Mucosa of stomach (tissue), 1 donor: ENCODE data around the gene TIFAB.
A peak's percentile ranks its signal among the peaks of the same experiment; 100 is the strongest.

ENCODE experiments used
- H3K27me3 ChIP-seq: one replicate; pipeline ENCODE4 v1.7.0; 2013; ENCODE audit warnings: mild to moderate bottlenecking, low read length; ENCODE audit not compliant: control insufficient read depth, insufficient read depth
- H3K36me3 ChIP-seq: one replicate; pipeline ENCODE4 v1.7.0; 2013; ENCODE audit warnings: low read length; ENCODE audit not compliant: control insufficient read depth, insufficient read depth
- H3K4me1 ChIP-seq: one replicate; pipeline ENCODE4 v1.7.0; 2013; ENCODE audit warnings: mild to moderate bottlenecking, low read length; ENCODE audit not compliant: control insufficient read depth, insufficient read depth
- H3K4me3 ChIP-seq: one replicate; pipeline ENCODE4 v1.7.0; 2013; ENCODE audit warnings: low read length
- H3K9ac ChIP-seq: one replicate; pipeline ENCODE4 v1.7.0; 2013; ENCODE audit warnings: mild to moderate bottlenecking, low read length, moderate library complexity
- H3K9me3 ChIP-seq: one replicate; pipeline ENCODE4 v1.7.0; 2013; ENCODE audit warnings: mild to moderate bottlenecking, low read length, moderate library complexity; ENCODE audit not compliant: control insufficient read depth
- donor health status: Pancreatic carcinoma.

The TIFAB gene

DNA sequence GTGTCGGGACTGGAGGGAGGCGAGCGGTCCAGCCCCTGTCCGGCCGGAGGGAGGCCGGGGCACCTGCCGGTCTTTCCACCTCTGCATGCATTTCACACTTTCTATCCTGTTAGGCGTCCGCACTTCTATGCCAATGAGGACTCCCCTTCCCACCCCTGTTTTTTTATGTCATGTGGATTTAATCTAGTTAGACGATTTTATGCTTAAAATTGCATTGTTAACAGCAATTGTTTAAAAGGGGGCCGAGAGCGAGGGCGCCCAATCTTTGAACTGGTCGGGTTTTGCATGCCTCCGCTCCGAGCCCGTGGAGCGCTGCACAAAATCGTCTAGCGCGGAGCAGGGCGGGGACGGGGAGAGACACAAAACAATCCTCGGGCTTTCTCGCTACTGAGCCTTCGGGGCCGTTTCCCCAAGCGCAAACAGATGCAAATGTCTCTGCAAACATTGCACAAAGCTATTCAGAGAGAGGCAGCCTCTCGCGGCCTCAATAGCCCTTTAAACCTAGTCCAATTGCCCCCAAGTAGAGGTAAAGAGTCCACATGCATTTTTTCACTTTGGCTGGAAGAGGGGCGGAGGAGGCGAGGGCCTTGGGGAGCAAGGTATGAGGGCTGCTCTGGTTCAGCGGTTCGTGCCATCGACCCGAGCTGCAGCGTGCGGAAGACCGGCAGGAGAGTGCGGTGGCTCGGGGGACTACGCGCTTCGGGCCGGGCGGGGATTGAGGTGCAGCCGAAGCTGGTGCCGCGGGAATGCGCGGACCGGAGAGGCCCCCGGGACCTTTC lies 37.5 kb upstream of the TIFAB start:
- peaks cover 27% of the 10 kb centered on the region for H3K4me1 ChIP-seq
- no peak overlapping the region for H3K4me3 ChIP-seq
- H3K27me3 ChIP-seq: peaks cover 88% of the 10 kb centered on the region
- no peaks in the 10 kb centered on the region for H3K36me3 ChIP-seq
- no peaks in the 10 kb centered on the region for H3K9me3 ChIP-seq
- no peak overlapping the region for H3K9ac ChIP-seq

DNA sequence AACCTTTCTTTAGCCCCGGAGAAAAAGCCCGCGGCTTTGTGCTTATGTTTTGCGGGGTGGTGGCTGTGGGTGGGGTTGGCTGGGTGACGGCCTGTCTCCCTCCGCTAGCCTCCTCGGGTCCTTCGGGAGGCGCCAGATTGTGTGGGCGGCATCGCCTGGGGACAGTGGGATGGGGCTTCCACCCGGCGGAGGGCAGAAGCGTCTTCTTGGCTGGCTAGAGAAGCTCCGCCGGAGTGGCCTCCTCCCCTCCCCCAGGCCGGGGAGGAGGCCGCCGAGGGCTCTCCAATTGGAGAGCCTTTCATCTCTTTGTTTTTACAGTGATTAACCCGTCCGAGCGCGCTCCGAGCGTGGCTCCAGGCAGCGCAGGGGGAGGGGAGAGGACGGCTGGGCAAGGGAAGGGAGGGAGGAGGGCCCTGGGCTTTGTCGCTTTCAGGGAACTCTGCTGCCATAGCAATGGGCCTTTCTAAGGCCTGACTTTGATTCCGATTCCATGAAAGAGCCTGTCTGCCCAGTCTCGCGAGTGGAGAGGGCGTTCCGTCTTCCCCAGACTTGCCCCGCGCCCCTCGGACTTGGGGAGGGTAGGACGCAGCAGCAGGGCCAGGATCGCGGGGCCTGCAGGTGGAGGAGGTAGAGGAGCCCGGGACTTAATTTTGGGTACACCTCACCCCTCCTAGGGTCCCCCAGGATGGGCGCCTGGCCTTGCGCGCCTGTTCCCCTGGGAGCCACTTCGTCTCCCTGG lies 36.7 kb upstream of the TIFAB start:
- peak overlapping the region; percentile 31 for H3K9ac ChIP-seq
- H3K27me3 ChIP-seq: peaks cover 92% of the 10 kb centered on the region
- no peak overlapping the region for H3K4me3 ChIP-seq
- no peaks in the 10 kb centered on the region for H3K36me3 ChIP-seq
- H3K9me3 ChIP-seq: no peaks in the 10 kb centered on the region
- H3K4me1 ChIP-seq: peaks cover 27% of the 10 kb centered on the region

DNA sequence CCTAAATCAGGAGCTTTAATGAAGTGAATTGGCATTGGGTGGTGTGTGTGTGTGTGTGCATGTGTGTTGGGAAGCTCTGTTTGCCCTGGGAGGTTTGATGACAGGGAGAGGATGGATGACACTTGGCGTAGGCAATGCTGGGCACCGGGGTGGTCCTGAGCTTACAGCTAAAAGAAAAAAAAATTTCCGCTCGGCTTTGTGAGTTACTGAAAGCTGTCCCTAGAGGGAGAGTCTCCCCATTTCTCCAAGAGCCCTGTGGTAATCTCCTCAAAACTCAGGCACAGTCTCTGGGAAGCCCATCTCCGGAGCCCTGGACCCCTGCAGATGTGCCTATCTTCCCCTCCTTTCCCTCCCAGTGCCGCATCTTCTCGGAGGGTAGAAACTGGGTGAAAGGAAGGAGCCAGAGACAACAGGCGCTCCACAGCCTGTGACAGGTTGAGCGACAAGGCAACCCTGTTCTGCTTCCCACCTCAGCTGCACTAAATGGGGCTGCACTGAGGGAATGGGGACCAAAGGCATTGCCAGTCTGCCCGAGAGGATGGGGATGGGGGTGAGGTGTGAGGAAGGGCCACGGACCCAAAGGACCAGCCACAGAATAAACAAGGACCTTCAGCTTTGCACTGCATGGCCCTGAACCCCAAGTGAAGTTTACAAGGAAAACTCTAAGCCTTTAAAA lies 35.8 kb upstream of the TIFAB start:
- Histone ChIP-seq H3K36me3 (no peaks in the 10 kb centered on the region), H3K4me3 (no peak overlapping the region), H3K9ac (no peak overlapping the region), H3K27me3 (peaks cover 86% of the 10 kb centered on the region), H3K9me3 (no peaks in the 10 kb centered on the region), H3K4me1 (peaks cover 27% of the 10 kb centered on the region)

DNA sequence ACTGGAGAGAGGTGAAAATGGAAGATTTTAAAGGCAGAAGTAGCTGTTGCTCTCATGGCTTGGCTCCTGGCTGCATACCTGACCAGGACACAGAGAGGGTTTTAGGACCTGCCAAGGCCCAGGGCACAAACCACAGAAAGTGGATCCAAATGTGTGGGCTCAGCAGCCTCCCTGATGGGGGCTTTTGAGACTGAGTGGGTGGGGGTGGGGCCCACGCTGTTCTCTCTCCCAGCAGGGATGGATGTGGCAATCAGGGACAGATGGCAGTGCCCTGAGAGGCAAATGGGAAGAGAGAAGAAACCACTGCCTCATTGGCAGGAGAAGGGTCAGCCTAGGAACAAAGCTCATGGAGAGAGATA lies 34.9 kb upstream of the TIFAB start:
- Histone ChIP-seq H3K9ac (no peak overlapping the region), H3K9me3 (no peaks in the 10 kb centered on the region), H3K4me1 (peaks cover 24% of the 10 kb centered on the region), H3K36me3 (no peaks in the 10 kb centered on the region), H3K4me3 (no peak overlapping the region), H3K27me3 (peaks cover 76% of the 10 kb centered on the region)

DNA sequence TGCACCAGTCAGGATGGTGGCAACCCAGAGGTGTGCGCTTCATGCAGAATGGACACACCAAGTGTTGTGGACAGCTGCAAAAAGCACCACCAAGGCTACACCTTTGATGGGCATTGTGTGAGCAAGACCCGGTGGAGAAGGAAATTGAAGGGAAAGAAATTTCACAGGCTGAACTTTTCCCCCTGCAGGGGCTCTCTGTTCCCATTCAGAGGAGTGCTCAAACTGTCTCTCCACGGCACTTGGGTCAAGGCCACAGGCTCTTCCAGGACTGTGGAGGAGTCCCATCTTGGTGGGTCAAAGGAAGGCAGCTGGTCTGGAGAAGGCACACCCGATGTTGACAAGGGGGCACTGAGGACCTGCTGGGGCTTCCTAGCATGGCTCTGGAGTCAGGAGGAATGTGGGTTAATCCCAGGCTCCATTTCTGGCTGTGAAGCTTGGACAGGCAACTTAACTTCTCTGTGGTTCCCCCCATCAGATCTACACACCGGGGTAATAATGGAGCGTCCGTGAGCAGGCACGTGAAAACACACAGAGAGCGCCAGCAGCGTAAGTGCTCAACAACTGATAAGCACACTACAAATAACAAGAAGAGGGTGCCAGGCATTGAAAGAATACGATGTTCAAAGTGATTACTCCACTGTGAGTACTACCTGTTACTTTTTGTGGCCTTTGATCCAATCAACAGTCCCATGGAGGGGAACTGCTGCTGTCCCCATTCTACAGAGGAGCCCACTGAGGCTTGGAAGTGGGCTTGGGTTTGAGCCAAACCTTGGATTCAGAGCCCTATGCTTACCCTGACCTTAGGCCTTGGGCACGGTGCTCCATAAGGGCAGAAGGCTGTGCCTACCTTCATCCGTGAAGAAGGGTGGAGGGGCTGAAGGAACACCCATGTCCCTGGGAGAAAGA lies 34.2 kb upstream of the TIFAB start:
- no peak overlapping the region for H3K9ac ChIP-seq
- H3K36me3 ChIP-seq: no peaks in the 10 kb centered on the region
- no peaks in the 10 kb centered on the region for H3K9me3 ChIP-seq
- H3K27me3 ChIP-seq: peaks cover 70% of the 10 kb centered on the region
- peaks cover 18% of the 10 kb centered on the region for H3K4me1 ChIP-seq
- no peak overlapping the region for H3K4me3 ChIP-seq

DNA sequence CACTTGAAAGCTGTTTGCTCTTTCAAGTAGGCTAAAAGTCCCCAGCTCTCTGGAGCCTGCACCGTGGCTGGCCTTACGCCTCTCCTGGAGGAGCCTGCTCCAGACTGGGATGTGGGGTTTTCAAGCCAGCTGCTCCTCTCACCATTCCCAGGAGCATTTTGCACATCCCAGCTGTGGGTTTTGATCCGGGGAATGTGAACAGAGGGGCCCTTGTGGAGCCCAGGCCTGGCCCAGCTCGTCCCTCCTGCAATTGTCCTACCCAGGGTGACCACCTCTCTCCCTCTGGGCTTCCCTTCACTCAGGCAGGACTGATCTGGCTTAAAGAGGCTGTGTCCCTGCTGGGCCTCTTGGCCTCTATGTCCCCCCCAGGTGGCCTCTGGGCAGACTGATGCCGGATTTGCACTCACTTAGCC lies 32.5 kb upstream of the TIFAB start:
- Histone ChIP-seq H3K4me1 (peaks cover 10% of the 10 kb centered on the region), H3K4me3 (no peak overlapping the region), H3K9ac (no peak overlapping the region), H3K36me3 (no peaks in the 10 kb centered on the region), H3K27me3 (peaks cover 53% of the 10 kb centered on the region), H3K9me3 (no peaks in the 10 kb centered on the region)

DNA sequence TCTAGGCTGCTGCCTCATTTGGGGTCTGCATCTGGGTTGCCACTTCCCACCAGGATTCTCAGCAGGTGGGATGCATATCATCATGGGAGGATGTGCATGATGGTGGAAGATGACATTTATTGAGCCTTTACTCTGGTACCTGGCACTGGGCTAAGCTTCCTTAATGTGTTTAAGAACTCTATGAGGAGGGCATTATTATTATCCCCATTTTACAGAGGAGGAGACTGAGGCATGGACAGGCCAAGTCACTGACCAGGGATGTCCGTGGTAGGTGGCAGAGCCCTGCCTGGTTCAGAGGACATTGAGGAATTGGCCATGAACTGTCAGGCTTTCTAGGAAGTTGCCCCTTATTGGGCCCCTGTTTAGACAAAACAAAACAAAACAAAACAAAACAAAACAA lies 31.1 kb upstream of the TIFAB start:
- H3K36me3 ChIP-seq: no peaks in the 10 kb centered on the region
- H3K27me3 ChIP-seq: peaks cover 50% of the 10 kb centered on the region
- no peaks in the 10 kb centered on the region for H3K9me3 ChIP-seq
- no peaks in the 10 kb centered on the region for H3K4me1 ChIP-seq
- no peak overlapping the region for H3K4me3 ChIP-seq
- H3K9ac ChIP-seq: no peak overlapping the region

DNA sequence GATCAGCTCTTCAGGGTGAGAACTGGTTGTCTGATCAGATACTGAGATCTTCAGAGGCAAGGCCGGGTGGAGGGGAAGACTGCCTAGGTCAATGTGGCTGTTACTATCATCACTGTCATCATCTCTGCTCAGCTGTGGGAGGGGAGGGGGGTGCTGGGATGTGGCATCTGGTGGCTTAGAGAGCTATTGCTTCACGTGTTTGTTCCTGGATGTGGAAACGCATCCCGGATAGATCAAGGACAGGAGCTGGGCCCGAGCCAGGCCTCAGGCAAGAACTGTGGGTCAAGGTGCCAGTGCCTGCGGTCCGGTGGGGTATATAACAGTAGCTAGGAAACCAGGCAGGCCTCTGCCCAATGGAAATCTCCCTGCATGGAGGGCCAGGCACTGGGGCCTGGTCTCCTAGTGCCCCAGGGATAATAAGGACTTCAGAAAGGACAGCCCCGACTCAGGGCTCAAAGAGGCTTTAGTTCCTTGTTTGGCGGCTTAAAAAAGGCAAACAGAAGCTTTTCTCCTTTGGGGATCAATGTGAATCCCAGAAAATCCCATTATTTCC lies 30.3 kb upstream of the TIFAB start:
- Histone ChIP-seq H3K9ac (no peak overlapping the region), H3K36me3 (no peaks in the 10 kb centered on the region), H3K27me3 (peaks cover 50% of the 10 kb centered on the region), H3K4me3 (no peak overlapping the region), H3K9me3 (no peaks in the 10 kb centered on the region), H3K4me1 (no peaks in the 10 kb centered on the region)

DNA sequence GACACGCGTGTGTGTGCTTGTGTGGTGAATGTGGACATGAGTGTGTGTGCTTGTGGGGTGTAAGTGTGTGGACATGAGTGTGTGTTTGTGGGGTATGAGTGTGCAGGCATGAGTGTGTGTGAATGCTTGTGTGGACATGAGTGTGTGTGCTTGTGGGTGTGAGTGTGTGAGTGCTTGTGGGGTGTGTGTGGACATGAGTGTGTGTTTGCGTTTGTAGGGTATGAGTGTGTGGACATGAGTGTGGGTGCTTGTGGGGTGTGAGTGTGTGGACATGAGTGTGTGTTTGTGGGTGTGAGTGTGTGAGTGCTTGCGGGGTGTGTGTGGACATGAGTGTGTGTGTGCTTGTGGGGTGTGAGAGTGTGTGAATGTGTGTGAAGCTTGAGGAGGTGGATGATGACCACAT lies 29.8 kb upstream of the TIFAB start:
- no peak overlapping the region for H3K4me3 ChIP-seq
- H3K27me3 ChIP-seq: peaks cover 45% of the 10 kb centered on the region
- H3K4me1 ChIP-seq: no peaks in the 10 kb centered on the region
- H3K9ac ChIP-seq: no peak overlapping the region
- no peaks in the 10 kb centered on the region for H3K36me3 ChIP-seq
- H3K9me3 ChIP-seq: no peaks in the 10 kb centered on the region

DNA sequence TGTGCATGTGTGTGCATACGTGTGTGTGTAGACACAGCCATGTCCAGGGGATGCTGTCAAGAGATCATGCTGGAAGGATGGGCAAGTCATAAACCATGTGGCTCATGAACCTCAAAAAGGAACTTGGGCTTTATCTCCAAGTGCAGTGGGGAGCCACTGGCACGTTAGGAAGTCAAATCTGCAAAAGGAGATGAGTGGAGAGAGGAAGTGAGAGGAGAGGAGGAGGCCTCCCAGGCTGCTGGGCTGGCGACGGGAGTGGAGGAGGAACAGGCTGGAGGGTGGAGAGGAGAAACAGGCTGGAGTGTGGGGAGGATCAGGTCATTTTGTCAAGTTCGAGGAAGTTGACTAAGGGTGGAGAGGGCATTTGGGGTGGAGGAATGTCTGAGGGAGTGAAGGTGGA lies 29.2 kb upstream of the TIFAB start:
- Histone ChIP-seq H3K36me3 (no peaks in the 10 kb centered on the region), H3K9me3 (no peaks in the 10 kb centered on the region), H3K27me3 (peaks cover 42% of the 10 kb centered on the region), H3K9ac (no peak overlapping the region), H3K4me1 (no peaks in the 10 kb centered on the region), H3K4me3 (no peak overlapping the region)

DNA sequence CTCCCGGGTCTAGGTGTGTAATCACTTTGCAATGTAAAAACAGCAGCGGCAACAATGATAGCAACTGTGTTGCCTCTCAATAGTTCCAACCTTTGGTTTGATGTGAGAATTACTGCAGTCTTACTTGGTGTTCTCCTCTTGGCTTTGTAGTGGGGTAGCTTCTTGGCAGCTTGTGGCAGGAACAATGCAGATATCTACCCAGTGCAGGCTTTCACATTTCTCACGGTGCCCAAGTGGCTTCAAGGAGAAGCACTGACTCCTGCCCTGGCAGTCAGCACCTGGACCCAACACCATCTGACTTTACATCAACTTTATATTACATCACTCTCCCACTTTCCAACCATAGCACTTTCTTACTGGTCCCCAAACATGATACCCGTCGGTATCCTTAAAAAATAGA lies 28.4 kb upstream of the TIFAB start:
- H3K4me3 ChIP-seq: no peak overlapping the region
- no peaks in the 10 kb centered on the region for H3K9me3 ChIP-seq
- peaks cover 35% of the 10 kb centered on the region for H3K27me3 ChIP-seq
- H3K9ac ChIP-seq: no peak overlapping the region
- no peaks in the 10 kb centered on the region for H3K4me1 ChIP-seq
- no peaks in the 10 kb centered on the region for H3K36me3 ChIP-seq
